Putamen (tissue), 1 donor: ENCODE data around the gene ARHGAP5.

Experiments used
- DNase-seq: peaks from one replicate; pipeline ENCODE4 v3.0.0-alpha.2; 2016; ENCODE audit warnings: low spot score

Gene ARHGAP5, protein sequence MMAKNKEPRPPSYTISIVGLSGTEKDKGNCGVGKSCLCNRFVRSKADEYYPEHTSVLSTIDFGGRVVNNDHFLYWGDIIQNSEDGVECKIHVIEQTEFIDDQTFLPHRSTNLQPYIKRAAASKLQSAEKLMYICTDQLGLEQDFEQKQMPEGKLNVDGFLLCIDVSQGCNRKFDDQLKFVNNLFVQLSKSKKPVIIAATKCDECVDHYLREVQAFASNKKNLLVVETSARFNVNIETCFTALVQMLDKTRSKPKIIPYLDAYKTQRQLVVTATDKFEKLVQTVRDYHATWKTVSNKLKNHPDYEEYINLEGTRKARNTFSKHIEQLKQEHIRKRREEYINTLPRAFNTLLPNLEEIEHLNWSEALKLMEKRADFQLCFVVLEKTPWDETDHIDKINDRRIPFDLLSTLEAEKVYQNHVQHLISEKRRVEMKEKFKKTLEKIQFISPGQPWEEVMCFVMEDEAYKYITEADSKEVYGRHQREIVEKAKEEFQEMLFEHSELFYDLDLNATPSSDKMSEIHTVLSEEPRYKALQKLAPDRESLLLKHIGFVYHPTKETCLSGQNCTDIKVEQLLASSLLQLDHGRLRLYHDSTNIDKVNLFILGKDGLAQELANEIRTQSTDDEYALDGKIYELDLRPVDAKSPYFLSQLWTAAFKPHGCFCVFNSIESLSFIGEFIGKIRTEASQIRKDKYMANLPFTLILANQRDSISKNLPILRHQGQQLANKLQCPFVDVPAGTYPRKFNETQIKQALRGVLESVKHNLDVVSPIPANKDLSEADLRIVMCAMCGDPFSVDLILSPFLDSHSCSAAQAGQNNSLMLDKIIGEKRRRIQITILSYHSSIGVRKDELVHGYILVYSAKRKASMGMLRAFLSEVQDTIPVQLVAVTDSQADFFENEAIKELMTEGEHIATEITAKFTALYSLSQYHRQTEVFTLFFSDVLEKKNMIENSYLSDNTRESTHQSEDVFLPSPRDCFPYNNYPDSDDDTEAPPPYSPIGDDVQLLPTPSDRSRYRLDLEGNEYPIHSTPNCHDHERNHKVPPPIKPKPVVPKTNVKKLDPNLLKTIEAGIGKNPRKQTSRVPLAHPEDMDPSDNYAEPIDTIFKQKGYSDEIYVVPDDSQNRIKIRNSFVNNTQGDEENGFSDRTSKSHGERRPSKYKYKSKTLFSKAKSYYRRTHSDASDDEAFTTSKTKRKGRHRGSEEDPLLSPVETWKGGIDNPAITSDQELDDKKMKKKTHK (N-terminal part only)

DNA sequence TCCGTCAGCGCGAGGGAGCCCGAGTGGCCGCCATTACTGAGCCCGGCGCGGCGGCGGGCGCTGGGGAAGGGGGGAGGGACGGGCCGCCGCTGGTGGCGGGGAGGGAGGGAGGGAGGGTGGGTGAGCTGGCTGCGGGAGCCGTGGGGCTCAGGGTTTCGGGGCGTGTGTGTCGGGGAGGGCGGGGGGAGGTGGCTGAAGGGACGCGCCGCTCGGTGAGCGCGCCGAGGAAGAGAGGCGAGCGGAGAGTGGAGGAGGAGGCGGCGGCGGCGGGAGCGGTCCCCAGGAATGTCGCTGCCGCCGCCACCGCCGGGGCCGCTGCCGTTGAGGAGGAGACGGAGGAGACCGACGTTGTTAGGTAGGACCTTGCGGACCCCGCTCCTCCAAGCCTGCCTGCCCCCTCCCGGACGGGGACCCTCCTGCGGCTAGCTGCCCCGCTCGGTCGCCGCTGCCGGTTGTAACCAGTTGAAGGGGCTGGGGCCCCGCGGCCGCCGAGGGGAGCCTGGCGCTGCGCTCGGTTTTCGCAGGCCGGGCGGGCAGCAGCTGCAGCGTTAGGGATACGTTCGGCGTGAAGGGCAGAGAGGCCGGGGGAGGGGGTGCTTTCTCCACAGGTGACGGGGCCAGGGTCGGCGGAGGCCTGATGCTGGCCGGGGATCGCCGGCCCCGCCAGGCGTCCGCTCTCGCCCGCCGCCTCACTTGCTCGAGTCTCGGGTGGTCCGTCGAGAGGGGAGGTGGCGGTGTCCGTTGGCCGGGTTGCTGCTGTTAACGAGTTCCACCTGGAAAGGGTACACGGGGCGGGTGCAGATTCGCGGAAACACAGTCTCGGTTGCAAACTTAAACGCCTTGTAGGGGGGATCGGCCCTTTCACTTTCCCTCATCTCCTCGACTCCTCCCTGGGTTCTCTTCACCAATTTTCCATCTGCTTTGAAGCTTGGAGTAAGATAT is at the start of gene ARHGAP5:
TSS of gene ARHGAP5 (plus strand) at position 224 of the 942 bp plus-strand sequence. CDS start 13,366 bp downstream, outside the sequence.
- DNase-seq: no peak

DNA sequence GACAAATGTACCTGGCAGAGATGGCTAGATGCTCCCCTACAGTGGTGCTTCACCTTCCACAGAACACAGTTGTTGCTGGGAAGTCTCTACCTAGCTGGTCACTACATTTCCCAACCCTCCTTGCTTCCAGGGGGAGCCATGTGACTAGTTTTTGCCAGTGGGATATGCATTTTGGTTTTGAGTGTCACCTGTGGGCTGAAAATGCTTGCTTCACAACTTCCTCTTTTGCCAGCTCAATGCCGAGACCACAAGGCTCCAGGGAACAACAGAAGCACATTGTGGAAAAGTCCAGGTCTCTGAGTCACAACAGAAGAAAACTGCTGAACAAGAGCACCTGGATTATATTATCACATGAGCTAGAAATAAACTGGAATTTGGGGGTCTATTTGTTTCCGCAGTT is 48.5 kb upstream of the ARHGAP5 start:
- no peak for DNase-seq

DNA sequence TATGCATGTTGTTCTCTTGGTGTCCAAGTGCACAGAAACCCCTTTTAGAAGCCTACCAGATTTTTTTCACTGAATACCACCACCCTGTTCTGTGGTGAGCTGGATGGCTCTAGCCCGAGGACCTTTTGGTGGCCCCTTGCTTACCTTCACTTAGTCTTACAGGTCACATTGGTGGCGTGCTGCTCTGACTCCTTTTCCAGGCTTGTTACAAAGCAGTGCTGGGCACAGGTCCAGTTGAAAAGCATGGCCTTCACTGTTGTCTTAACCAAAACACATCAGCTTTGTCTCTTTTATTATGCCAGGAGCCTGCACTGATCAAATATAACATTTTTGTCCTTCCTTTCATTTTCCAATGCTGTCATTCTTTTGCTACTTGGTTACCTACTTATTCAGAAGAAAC is 43.6 kb upstream of the ARHGAP5 start:
- no peak for DNase-seq

DNA sequence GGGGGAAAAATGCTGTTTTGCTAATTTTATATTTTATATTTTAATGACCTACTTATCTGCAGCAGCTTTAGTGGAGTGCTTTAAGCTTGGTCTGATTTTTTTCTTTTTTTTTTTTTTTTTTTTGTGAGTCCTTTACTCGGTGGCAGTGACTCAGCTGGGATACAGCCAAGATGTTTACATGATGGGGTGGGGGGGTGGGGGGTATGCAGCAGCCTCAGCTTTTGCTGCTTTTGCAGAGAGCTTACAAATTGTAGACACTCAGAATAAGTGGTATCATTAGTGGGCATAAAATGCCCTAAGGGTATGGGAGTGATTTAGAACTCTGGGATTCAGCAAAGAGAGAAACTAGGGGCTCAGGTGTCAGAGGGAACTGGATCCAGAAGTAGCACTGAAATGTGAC is 38.2 kb upstream of the ARHGAP5 start:
- no peak for DNase-seq

DNA sequence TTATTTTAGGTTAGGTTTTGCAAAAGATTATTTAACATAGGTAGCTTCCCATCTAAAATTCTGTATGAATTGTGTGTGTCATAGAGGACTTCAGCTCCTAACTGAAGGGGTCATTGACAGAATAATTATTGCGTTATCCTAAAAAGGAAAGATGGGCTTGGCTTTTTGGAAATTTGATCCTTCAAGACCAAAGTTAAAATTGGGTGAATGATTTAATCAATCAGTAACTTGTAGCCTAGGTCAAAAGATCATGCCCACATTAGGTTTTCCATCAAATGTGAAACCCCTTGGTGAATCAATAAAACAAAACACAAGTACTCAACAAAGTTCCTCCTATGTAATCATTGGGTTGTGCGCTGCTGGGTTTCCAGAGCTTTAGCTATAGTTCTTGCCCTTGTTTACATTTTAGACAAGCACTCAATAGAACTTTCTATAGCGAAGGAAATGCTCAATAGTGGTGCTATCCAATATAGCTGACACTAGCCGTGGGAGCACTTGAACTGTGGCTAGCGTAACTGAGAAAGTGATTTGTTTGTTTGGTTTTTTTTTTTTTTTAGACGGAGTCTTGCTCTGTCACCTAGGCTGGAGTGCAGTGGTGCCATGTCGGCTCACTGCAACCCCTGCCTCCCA is 37.6 kb upstream of the ARHGAP5 start:
- DNase-seq: no peak

DNA sequence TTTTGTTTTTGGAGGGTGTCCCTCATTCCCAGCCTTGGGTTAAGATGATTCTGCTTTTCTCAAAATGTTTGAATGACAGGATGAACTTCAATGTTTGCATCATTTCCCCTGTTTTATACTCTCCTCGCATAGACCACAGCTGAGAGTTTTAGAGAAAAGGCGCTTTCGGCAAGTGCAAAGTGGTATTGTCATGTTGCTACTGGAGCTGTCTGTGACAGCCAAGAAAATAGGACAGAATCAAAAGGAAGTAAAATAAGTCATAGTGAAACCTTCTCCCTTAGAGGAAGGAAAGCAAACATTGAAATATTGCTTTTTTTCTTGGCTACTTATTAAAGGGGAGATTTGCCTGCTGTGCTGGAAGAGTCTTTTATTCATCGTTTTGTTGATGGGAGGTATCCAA is 33.5 kb upstream of the ARHGAP5 start:
- peak; percentile 25 for DNase-seq

DNA sequence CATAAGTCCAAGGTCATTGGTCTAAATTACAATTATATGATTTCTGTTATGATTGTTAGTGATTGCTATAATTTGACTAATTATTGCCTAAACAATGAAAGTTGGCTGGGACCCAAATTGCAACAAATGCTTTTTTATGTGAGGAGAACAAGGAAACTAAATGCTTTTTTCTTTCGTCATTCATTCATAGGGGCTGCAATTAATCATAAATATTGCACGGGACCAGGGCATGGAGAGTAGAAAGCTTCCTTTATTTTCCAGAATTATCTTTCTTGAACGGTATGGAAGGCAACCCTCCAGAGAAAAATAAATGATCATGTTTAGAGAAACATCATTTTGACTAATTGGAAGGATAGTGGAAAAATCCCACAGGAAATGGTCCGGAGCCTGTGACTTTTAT is 32.6 kb upstream of the ARHGAP5 start:
- DNase-seq: no peak

DNA sequence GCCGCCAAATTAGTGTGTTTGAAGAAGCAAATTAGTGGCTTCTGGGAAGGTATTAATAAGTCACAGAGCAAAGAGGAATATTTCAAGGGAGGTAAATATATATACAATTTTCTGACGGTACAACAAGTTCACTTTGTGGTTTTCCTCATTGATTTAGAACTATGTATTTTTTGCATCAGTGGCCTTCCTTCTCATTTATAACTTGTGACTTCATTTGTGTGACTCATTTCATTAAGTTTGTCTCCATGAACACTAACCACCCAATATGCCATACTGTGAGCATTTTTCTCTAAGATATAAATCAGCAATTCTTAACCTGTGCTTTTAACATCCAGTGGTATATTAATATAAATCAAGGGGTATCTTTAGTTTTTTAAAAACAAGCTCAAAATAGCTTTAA is 29.3 kb upstream of the ARHGAP5 start:
- DNase-seq: no peak

DNA sequence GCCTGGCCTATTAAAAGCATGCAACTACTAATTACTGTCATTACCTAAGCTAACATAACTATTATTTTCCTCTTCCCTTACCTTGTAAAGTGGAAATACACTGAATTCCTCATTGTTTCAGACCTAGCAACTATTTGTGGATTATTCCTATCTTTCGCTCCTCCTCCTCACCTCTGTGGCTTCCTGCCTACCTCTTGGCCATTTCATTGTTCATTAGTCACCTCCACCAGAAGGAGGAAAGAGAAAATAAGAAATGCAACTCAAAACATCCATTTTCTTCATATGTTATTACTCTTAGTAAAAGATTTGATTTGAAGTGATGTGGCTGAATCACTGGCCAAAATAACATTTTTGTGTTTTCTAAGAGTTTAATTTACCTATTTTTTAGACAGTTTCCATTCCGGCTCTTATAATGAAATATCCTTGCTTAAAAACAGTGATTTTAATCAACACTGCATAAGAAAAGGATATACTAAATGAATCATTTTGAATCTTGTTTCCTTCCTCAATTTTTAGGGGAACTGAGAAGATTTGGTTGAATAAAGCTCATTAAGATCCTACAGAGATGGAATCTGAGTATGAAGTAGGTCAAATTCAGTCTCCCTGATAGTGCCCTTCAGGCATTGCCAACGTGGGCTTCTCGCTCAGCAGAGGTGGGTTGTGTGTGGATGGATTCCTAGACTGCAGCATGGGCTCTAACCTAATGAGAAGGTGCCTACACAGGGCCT is 27.6 kb upstream of the ARHGAP5 start:
- DNase-seq: no peak

DNA sequence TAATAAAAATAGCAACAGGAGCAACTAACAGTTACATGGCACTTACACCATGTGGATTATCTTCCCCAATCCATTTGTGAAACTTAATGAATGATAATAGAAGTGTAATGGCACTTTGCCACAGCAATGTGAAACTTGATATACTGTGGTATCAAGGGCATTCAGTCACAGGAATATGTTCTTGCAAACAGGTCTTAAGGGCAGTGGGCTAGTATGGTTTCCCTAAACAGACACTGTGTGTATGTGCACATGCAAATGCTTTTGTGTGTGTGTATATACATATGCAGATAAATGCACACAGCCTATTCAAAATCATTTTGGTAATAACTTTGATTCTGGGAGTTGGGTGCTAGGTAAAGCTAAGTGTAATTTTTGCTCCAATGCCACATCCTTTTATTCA is 26.2 kb upstream of the ARHGAP5 start:
- DNase-seq: no peak

DNA sequence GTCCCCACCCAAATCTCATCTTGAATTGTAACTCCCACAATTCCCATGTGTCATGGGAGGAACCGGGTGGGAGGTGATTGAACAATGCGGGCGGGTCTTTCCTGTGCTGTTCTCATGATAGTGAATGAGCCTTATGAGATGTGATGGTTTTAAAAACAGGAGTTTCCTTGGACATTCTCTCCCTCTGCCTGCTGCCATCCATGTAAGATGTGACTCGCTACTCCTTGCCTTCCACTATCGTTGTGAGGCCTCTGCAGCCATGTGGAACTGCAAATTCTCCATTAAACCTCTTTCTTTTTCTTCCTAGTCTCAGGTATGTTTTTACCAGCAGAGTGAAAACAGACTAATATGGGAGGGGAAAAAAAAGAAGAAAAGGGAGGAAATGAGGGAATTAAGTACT is 22.6 kb upstream of the ARHGAP5 start:
- no peak for DNase-seq

DNA sequence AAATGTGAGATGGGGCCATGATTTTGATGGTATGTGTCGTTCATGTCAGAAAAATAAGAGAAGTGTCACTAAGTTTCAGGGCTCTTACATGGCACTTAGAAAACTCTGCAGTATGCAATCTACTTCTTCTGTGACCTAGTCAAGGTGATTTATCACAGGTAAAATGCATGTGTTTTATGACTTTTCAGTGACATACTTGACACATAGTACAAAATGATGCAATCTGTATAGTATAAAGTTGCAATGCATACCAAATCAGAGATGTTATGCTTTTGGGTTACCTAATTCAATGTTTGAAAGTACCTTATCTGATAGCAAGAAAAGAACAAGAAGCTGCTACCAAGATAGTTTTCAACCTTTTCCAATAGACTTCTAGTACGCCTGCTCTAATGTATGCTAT is 21.9 kb upstream of the ARHGAP5 start:
- no peak for DNase-seq

DNA sequence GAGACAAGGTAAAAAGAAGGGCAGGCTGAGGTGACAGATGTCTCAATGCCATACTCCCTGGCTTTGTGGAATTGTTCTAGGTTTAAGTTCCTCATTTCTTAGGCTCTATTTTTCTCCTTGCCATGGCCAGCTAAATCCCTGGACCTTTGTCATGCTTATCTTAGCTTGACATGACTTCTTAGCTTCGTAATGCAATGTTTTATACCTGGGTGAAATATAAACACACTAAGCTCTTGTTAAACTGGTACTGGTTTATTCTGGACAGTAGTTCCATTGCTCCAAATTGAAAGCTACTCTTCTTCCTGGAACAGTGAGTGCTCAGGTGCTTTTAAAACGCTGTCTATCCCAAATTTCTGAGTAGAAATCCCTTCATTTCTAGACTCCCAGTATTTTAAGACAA is 17.4 kb upstream of the ARHGAP5 start:
- no peak for DNase-seq

DNA sequence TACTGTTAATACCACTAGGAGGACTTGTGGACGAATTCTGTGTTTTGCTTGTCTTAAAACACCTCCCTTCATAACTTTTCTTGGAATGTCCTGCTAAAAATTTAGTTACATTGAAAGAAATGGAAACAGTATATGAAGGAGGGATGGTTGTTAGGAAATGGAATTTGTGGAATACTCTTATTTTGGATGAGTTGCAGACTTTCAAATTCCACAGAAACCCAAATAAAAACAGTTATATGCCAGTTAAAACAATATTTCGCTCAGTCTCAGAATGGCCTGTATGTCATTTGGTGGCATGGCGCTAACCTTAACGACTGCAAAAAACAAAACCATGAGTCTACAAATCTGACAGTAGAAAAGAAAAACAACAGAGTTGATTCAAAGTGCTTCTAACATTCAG is 12.2 kb upstream of the ARHGAP5 start:
- DNase-seq: no peak

DNA sequence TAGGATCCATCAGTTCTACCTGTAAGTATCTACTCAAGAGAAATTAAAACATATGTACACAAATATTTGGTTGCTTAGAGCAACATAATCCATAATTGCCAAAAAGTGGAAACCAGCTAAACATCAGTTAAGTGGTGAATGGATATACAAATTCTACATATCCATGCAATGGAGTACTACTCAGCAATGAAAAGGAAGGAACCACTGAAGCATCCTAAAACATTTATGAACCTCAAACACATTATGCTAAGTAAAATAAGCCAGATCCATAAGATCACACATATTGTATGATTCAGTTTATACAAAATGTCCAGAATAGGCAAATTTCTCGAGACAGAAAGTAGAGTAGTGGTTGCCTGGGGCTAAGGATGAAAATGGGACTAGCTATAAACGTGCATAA is 8.4 kb upstream of the ARHGAP5 start:
- DNase-seq: no peak

DNA sequence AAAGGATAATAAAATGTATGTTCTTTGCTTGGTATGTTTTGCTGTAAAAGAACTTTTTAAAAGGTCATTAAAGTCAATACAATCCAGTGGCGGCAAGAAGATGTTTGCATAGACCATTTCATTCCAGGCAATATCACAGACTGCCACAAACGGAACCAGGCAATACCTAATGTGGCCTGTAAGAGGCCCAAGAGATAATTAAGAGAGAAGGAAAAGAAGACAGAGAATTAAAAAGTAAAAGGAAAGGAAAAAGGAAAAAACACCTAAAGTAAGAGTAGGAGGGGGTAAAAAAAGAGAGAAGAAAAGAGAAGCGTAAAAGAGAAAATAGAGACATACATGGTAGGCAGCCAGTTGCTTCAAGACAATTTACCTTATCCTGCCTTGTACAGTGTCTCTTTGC is 6.8 kb upstream of the ARHGAP5 start:
- DNase-seq: no peak

DNA sequence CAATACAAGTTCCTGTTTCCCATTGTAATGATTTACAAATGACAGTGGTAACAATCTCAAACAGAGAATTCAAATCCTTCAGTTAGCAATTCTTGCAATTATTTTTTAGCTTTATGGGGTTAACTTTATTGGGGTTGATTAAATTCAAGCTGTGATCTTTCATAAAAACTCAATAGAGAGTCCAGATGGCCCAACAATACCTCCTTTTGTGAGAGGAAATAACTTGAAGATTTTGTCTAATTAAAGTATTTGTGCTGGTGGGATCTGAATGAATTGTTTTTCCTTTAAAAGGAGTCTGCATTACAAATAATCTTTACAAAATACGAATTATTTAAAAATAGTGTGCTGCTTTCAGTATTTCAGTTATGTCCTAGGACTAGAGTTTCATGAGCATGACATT is 4.4 kb upstream of the ARHGAP5 start:
- DNase-seq: no peak

DNA sequence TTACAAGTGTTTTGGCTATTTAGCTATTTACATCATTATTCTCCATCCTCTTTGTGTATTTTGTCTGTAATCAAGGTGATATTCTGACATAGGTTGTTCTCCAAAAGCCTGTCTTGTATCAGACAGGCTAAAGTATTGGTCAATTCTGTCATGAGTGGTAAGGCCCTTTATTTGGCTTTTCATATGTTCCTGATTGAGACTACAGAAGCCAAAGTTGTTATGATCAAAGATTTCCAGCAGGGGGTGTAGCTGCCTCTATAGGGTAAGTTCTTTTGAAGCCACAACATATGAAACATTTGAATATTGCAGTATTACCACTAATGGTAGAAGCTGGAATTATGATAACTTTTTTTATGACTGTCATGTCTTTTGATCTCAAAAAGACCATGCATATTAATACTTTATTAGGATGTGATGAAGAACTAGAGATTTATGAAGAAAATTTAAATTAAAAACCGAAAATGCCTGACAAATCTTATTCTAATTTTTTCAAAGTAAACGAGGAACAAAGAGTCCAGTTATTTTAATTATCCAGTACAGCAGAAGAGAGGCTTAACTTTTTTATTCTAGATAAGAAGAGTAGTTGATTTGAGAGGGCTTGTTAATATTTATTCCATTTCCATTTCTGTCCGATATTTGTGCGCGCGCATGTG is 3.4 kb upstream of the ARHGAP5 start:
- DNase-seq: peak; percentile 80

DNA sequence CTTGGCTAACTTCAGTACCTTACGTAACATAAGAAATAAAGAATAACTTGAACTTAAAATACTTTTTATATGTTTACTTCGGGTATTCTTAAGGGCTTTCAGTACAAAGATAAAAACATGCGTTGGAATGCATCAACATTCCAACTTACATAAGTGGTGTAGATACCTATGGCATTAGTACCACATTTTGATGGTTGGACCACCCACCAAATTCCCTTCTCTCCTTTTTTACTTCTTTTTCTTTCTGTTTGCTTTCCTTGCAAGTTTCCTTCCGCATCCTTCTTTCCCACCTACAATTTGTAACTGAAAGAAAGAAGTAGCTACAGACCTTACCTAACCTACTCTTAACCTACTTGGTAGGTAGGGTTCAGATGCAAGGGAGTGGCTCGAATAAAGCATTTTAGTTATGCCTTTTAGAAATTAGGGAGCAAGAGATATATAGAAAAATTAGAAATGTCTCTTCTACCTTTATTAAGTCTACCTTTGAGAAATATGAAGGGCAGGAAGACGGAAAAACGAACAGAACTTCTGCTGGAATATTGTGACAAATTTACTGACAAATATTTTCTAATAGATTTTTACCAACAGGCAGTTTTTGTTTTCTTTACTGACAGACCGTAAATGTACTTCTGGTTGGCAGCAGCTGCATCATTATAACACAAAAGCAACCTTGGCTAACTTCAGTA is 2.1 kb upstream of the ARHGAP5 start:
- DNase-seq: no peak
